Right atrium auricular region (tissue), 2 donors: ENCODE measurements around the gene WWOX. TPM values are rescaled to one million over a fixed set of nuclear protein-coding genes. Genes with fewer than 3 reads are reported as not detected.

ENCODE experiments used
- DNase-seq: peaks from one replicate; pipeline ENCODE4 v3.0.0-alpha.2; 2019; ENCODE audit warnings: low spot score
- H3K27ac ChIP-seq, 2 donors: fragments of 200-600 bp; sonication (generic); 1 replicate in 1 of 2; 2 replicates in 1 of 2; pipeline ENCODE4 v1.5.1; 2016 to 2019
- H3K27me3 ChIP-seq, 2 donors: fragments of 200-600 bp; sonication (generic); one replicate each; pipeline versions ENCODE4 v1.5.1 to v1.6.0; 2017 to 2019
- H3K36me3 ChIP-seq: fragments of 200-600 bp; sonication (generic); one replicate; pipeline ENCODE4 v1.5.1; 2016
- H3K4me1 ChIP-seq, 2 donors: fragments of 200-600 bp; sonication (generic); one replicate each; pipeline versions ENCODE4 v1.5.1 to v1.6.0; 2017 to 2019
- H3K4me3 ChIP-seq, 2 donors: fragments of 200-600 bp; sonication (generic); 1 replicate in 1 of 2; 2 replicates in 1 of 2; pipeline ENCODE4 v1.5.1; 2017 to 2019; ENCODE audit warnings: mild to moderate bottlenecking in 1 of 2, moderate library complexity in 1 of 2
- H3K9me3 ChIP-seq, 2 donors: fragments of 200-600 bp; sonication (generic); one replicate each; pipeline ENCODE4 v1.5.1; 2019
- CTCF ChIP-seq, 2 donors: fragments of 200-600 bp; sonication (generic); IDR thresholded peaks; one replicate each; pipeline ENCODE4 v1.5.1; 2019; ENCODE audit warnings: antibody characterized with exemption in 2 of 2
- total RNA-seq, 2 donors: library from RNA; depleted of rRNA; stranded (reverse); fragments of >200 nt; gene quantifications; one replicate each; pipeline ENCODE4 v1.1.0, GENCODE V29; 2016

Gene WWOX
- total RNA-seq, 2 donors from 2014 or later: 14.8 to 20.8 TPM

- no peaks in the 10 kb centered on the region for H3K4me1 ChIP-seq
- DNase-seq: no peak
- H3K4me3 ChIP-seq: no peak overlapping the region
- H3K27ac ChIP-seq: no peak overlapping the region
- no peaks in the 10 kb centered on the region for H3K36me3 ChIP-seq
- no peak for TF ChIP-seq CTCF (IDR thresholded peaks at IDR 0.05)
- no peaks in the 10 kb centered on the region for H3K27me3 ChIP-seq
- no peaks in the 10 kb centered on the region for H3K9me3 ChIP-seq
Observed at GRCh38 chr16:78574571-78574970, 475.1 kb downstream of the WWOX start.

- no peak for TF ChIP-seq CTCF (IDR thresholded peaks at IDR 0.05)
- H3K4me3 ChIP-seq: no peak overlapping the region
- no peak overlapping the region for H3K27ac ChIP-seq
- DNase-seq: no peak
- no peaks in the 10 kb centered on the region for H3K4me1 ChIP-seq
- H3K27me3 ChIP-seq: no peaks in the 10 kb centered on the region
- H3K36me3 ChIP-seq: no peaks in the 10 kb centered on the region
- H3K9me3 ChIP-seq: no peaks in the 10 kb centered on the region
Observed at GRCh38 chr16:78576941-78577340, 477.5 kb downstream of the WWOX start.

GRCh38 chr16:78577630-78578029 is 478.2 kb downstream of the WWOX start:
- Histone ChIP-seq H3K27ac (no peak overlapping the region), H3K27me3 (no peaks in the 10 kb centered on the region), H3K36me3 (no peaks in the 10 kb centered on the region), H3K9me3 (no peaks in the 10 kb centered on the region), H3K4me1 (no peaks in the 10 kb centered on the region), H3K4me3 (no peak overlapping the region)
- no peak for DNase-seq
- TF ChIP-seq CTCF (IDR thresholded peaks at IDR 0.05): no peak

GRCh38 chr16:78579020-78579419 is 479.6 kb downstream of the WWOX start:
- H3K27me3 ChIP-seq: no peaks in the 10 kb centered on the region
- no peak for DNase-seq
- H3K27ac ChIP-seq: no peak overlapping the region
- no peaks in the 10 kb centered on the region for H3K9me3 ChIP-seq
- H3K4me1 ChIP-seq: no peaks in the 10 kb centered on the region
- no peaks in the 10 kb centered on the region for H3K36me3 ChIP-seq
- no peak for TF ChIP-seq CTCF (IDR thresholded peaks at IDR 0.05)
- no peak overlapping the region for H3K4me3 ChIP-seq

- Histone ChIP-seq H3K27ac (no peak overlapping the region), H3K4me3 (no peak overlapping the region), H3K4me1 (no peaks in the 10 kb centered on the region), H3K9me3 (no peaks in the 10 kb centered on the region), H3K27me3 (no peaks in the 10 kb centered on the region), H3K36me3 (no peaks in the 10 kb centered on the region)
- TF ChIP-seq CTCF (IDR thresholded peaks at IDR 0.05): no peak
- DNase-seq: no peak
Observed at GRCh38 chr16:78583441-78583840, 484.0 kb downstream of the WWOX start.

GRCh38 chr16:78584213-78584860 is 484.9 kb downstream of the WWOX start:
- Histone ChIP-seq H3K27ac (no peak overlapping the region), H3K4me1 (no peaks in the 10 kb centered on the region), H3K27me3 (no peaks in the 10 kb centered on the region), H3K9me3 (no peaks in the 10 kb centered on the region), H3K4me3 (no peak overlapping the region), H3K36me3 (no peaks in the 10 kb centered on the region)
- no peak for DNase-seq
- TF ChIP-seq CTCF (IDR thresholded peaks at IDR 0.05): no peak
